ENCODE measurements around the gene FGF12.

Gene FGF12

GRCh38 chr3:192408647-192409200 is 318.6 kb downstream of the FGF12 start:
- TF ChIP-seq, protein P1, sequence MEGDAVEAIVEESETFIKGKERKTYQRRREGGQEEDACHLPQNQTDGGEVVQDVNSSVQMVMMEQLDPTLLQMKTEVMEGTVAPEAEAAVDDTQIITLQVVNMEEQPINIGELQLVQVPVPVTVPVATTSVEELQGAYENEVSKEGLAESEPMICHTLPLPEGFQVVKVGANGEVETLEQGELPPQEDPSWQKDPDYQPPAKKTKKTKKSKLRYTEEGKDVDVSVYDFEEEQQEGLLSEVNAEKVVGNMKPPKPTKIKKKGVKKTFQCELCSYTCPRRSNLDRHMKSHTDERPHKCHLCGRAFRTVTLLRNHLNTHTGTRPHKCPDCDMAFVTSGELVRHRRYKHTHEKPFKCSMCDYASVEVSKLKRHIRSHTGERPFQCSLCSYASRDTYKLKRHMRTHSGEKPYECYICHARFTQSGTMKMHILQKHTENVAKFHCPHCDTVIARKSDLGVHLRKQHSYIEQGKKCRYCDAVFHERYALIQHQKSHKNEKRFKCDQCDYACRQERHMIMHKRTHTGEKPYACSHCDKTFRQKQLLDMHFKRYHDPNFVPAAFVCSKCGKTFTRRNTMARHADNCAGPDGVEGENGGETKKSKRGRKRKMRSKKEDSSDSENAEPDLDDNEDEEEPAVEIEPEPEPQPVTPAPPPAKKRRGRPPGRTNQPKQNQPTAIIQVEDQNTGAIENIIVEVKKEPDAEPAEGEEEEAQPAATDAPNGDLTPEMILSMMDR (IDR thresholded peaks at IDR 0.05; ENCODE audit: poor library complexity, severe bottlenecking): no peak
- no peaks in the 10 kb centered on the region for H3K36me3 ChIP-seq (ENCODE audit: low read depth)
- H3K27me3 ChIP-seq (ENCODE audit: insufficient read depth, poor library complexity, severe bottlenecking): peaks cover 42% of the 10 kb centered on the region
- no peaks in the 10 kb centered on the region for H3K9me3 ChIP-seq (ENCODE audit: severe bottlenecking)
- ATAC-seq (ENCODE audit: low read depth) (no peak), DNase-seq (ENCODE audit: low spot score) (no peak)
- peaks cover 6% of the 10 kb centered on the region for H3K4me1 ChIP-seq (ENCODE audit: insufficient read depth, poor library complexity, severe bottlenecking)
- peak overlapping the region; percentile 36 for H3K4me3 ChIP-seq (ENCODE audit: severe bottlenecking)
- no peak overlapping the region for H3K27ac ChIP-seq (ENCODE audit: poor library complexity, severe bottlenecking)

GRCh38 chr3:192408007-192408646 is 319.2 kb downstream of the FGF12 start:
- Histone ChIP-seq H3K27me3 (ENCODE audit: insufficient read depth, poor library complexity, severe bottlenecking) (peaks cover 42% of the 10 kb centered on the region), H3K9me3 (ENCODE audit: severe bottlenecking) (no peaks in the 10 kb centered on the region), H3K27ac (ENCODE audit: poor library complexity, severe bottlenecking) (no peak overlapping the region), H3K4me3 (ENCODE audit: severe bottlenecking) (no peak overlapping the region), H3K36me3 (ENCODE audit: low read depth) (no peaks in the 10 kb centered on the region), H3K4me1 (ENCODE audit: insufficient read depth, poor library complexity, severe bottlenecking) (no peaks in the 10 kb centered on the region)
- ATAC-seq (ENCODE audit: low read depth): 0 out of 3 replicates have a peak, but pooled peaks have one; percentile 7
- no peak for DNase-seq (ENCODE audit: low spot score)
- TF ChIP-seq, protein P1 (IDR thresholded peaks at IDR 0.05; ENCODE audit: poor library complexity, severe bottlenecking): no peak

GRCh38 chr3:192399767-192400166 is 327.6 kb downstream of the FGF12 start:
- Histone ChIP-seq H3K36me3 (ENCODE audit: low read depth) (no peaks in the 10 kb centered on the region), H3K9me3 (ENCODE audit: severe bottlenecking) (no peaks in the 10 kb centered on the region), H3K4me3 (ENCODE audit: severe bottlenecking) (no peak overlapping the region), H3K27me3 (ENCODE audit: insufficient read depth, poor library complexity, severe bottlenecking) (no peaks in the 10 kb centered on the region), H3K27ac (ENCODE audit: poor library complexity, severe bottlenecking) (no peak overlapping the region), H3K4me1 (ENCODE audit: insufficient read depth, poor library complexity, severe bottlenecking) (no peaks in the 10 kb centered on the region)
- DNase-seq (ENCODE audit: low spot score): no peak
- ATAC-seq (ENCODE audit: low read depth): no peak
- TF ChIP-seq, protein P1 (IDR thresholded peaks at IDR 0.05; ENCODE audit: poor library complexity, severe bottlenecking): no peak

DNA sequence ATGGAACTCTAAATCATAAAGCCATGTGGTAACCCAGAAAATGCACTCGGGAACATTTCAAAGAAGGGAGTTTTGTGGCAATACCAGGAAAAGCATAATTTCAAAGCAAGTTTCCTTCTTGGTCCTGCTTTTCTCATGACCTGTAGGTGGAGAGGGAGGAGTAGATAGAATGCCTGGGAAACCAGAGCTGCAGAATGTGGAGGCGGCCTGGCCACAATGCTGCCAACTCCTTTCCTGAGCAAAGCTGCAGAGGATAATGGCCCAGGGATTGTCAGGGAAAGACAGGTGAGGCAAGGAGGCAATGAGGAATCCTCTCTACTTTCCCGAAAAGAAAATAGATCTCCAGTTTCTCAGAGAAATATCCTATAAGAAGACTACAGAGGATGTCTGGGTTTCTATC is 330.3 kb downstream of the FGF12 start:
- no peak overlapping the region for H3K27ac ChIP-seq (ENCODE audit: poor library complexity, severe bottlenecking)
- TF ChIP-seq, protein P1 (IDR thresholded peaks at IDR 0.05; ENCODE audit: poor library complexity, severe bottlenecking): no peak
- ATAC-seq (ENCODE audit: low read depth) (no peak), DNase-seq (ENCODE audit: low spot score) (no peak)
- no peaks in the 10 kb centered on the region for H3K27me3 ChIP-seq (ENCODE audit: insufficient read depth, poor library complexity, severe bottlenecking)
- H3K9me3 ChIP-seq (ENCODE audit: severe bottlenecking): no peaks in the 10 kb centered on the region
- no peak overlapping the region for H3K4me3 ChIP-seq (ENCODE audit: severe bottlenecking)
- no peaks in the 10 kb centered on the region for H3K36me3 ChIP-seq (ENCODE audit: low read depth)
- no peaks in the 10 kb centered on the region for H3K4me1 ChIP-seq (ENCODE audit: insufficient read depth, poor library complexity, severe bottlenecking)

DNA sequence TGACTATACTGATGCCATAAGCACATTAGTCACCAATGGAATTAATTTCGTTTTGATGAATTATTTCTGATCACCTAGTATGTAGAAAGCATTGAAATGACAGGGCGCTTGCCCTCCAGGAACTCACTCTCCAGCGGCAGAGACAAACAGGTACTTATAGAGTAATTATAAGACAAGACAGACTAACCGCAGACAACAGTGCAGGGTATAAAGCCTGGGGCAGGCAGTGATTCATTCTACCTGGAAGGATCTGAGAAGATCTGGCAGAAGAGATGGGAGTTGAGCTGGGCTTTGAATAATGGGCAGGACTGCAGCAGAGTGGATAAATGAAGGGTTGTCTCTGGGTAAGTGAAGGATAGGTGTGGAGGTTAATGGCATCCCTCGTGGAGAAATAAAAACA is 331.8 kb downstream of the FGF12 start:
- H3K4me1 ChIP-seq (ENCODE audit: insufficient read depth, poor library complexity, severe bottlenecking): no peaks in the 10 kb centered on the region
- H3K27ac ChIP-seq (ENCODE audit: poor library complexity, severe bottlenecking): no peak overlapping the region
- H3K4me3 ChIP-seq (ENCODE audit: severe bottlenecking): no peak overlapping the region
- ATAC-seq (ENCODE audit: low read depth) (no peak), DNase-seq (ENCODE audit: low spot score) (no peak)
- no peaks in the 10 kb centered on the region for H3K27me3 ChIP-seq (ENCODE audit: insufficient read depth, poor library complexity, severe bottlenecking)
- TF ChIP-seq, protein P1 (IDR thresholded peaks at IDR 0.05; ENCODE audit: poor library complexity, severe bottlenecking): no peak
- H3K36me3 ChIP-seq (ENCODE audit: low read depth): no peaks in the 10 kb centered on the region
- H3K9me3 ChIP-seq (ENCODE audit: severe bottlenecking): no peaks in the 10 kb centered on the region
